Measurements from ENCODE around the gene BAG3. TPM values are rescaled to one million over a fixed set of nuclear protein-coding genes. Genes with fewer than 3 reads are reported as not detected.

The BAG3 gene
- total and polyA plus RNA-seq, 9 of the 15 experiments (the other 6 are each of a cell fraction or from before 2014, with no cell fraction given), result 2.6 to 27.4 (median 7.2) TPM

- no peak overlapping the region for H3K9ac ChIP-seq (ENCODE audit: insufficient read depth in 1 of 2, low read depth in 2 of 2, low read length in 2 of 2)
- ATAC-seq (no peak), FAIRE-seq (no peak), DNase-seq (ENCODE audit: extremely low read depth in 1 of 4, low spot score in 3 of 4) (no peak)
- H3K27me3 ChIP-seq (ENCODE audit: control insufficient read depth in 2 of 2, insufficient read depth in 2 of 2, low read length in 2 of 2), result no peaks in the 10 kb centered on the region
- no peak overlapping the region for H2AFZ ChIP-seq (ENCODE audit: low read depth, low read length)
- no peaks in the 10 kb centered on the region for H3K36me3 ChIP-seq (ENCODE audit: control insufficient read depth, insufficient read depth, low read length)
- TF ChIP-seq MCM7 (IDR thresholded peaks at IDR 0.05), result no peak
- POLR2A ChIA-PET, result no interaction called here
- no peaks in the 10 kb centered on the region for H3K79me2 ChIP-seq (ENCODE audit: control insufficient read depth, insufficient read depth, low read length)
- BruUV-seq (replicated peaks), result no TSS peak
- intact Hi-C loops (cut with micrococcal nuclease), result loop anchor here (5.0 kb wide), 1 partner anchor 407 kb away; no protein-coding TSS in a partner anchor
- H4K20me1 ChIP-seq (replicated peaks; ENCODE audit: control insufficient read depth, insufficient read depth, low read length), result no peaks in the 10 kb centered on the region
- H3K9me1 ChIP-seq (ENCODE audit: control insufficient read depth, insufficient read depth, low read length), result no peaks in the 10 kb centered on the region
- H3K4me2 ChIP-seq (ENCODE audit: insufficient read depth, low read length), result no peak overlapping the region
- H3K9me3 ChIP-seq (replicated peaks; ENCODE audit: control insufficient read depth, insufficient read depth, low read depth, low read length), result no peaks in the 10 kb centered on the region
- no peak overlapping the region for H3K27ac ChIP-seq (ENCODE audit: extremely low read depth, low read depth, low read length)
- CTCF ChIA-PET (ENCODE audit: low intra/inter-chr PET ratio), result no interaction called here
- peaks cover 0 to 2% of the 10 kb centered on the region in 2 experiments; a peak in 2 of 5 replicates for H3K4me1 ChIP-seq (replicated peaks in 1 of 2; ENCODE audit: control insufficient read depth in 2 of 2, insufficient read depth in 2 of 2, low read length in 2 of 2)
- in situ Hi-C loops (cut with MboI), result loop anchor here (10.0 kb wide), 1 partner anchor 260 kb away; no protein-coding TSS in a partner anchor
- no peak overlapping the region for H3K4me3 ChIP-seq
These were observed 46.7 kb upstream of the BAG3 start for GRCh38 chr10:119604468-119604867.

DNA sequence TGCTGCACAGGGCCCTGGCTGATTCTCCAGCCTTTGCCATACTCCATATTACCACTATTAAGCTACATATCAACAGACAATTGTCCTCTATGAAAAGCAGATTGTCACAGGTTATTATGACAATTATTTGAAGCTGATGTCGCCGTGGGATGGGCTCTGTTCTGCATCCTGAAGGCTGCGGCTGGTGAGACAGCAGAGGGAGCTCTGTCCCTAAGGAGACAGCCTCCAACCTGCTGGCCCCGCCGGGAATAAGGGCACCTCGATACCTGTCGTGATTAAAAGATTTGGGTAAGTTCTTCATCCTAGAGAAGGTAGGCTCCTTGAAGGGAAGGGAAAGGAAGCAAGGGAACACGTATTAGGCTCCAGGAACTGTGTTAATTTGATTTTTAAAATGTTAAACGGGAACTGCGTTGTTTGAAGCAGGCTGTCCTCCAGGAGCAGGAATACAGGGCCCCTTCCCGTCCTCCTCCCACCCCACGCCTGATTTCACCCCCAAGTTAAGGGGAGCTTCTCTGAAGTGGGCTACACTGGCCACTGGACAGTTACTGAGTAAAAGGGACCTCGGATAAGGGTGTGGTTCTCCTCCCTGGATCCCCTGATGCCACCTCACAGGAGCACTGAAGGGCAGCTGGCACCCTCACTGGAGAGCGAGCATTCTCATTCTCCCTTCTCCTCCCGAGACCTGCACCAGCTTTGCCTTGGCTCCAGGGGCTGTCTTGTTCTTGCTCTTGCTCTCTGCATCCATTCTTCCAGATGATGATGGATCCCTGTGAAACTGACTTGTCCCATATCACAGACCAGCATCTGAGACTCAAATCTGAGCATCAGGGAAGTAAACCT lies 42.6 kb upstream of the BAG3 start:
- Histone ChIP-seq H3K27me3 (ENCODE audit: control insufficient read depth in 2 of 2, insufficient read depth in 2 of 2, low read length in 2 of 2) (no peaks in the 10 kb centered on the region), H3K9ac (ENCODE audit: insufficient read depth in 1 of 2, low read depth in 2 of 2, low read length in 2 of 2) (no peak overlapping the region; a peak in 1 of 4 replicates), H3K4me2 (ENCODE audit: insufficient read depth, low read length) (peak overlapping the region; percentile 46), H3K9me1 (ENCODE audit: control insufficient read depth, insufficient read depth, low read length) (no peaks in the 10 kb centered on the region), H3K4me1 (replicated peaks in 1 of 2; ENCODE audit: control insufficient read depth in 2 of 2, insufficient read depth in 2 of 2, low read length in 2 of 2) (peaks cover 0 to 2% of the 10 kb centered on the region in 2 experiments; a peak in 2 of 5 replicates), H3K27ac (ENCODE audit: extremely low read depth, low read depth, low read length) (no peak overlapping the region), H4K20me1 (replicated peaks; ENCODE audit: control insufficient read depth, insufficient read depth, low read length) (no peaks in the 10 kb centered on the region), H3K9me3 (replicated peaks; ENCODE audit: control insufficient read depth, insufficient read depth, low read depth, low read length) (no peaks in the 10 kb centered on the region), H2AFZ (ENCODE audit: low read depth, low read length) (peak overlapping the region; percentile 72), H3K79me2 (ENCODE audit: control insufficient read depth, insufficient read depth, low read length) (no peaks in the 10 kb centered on the region), H3K4me3 (no peak overlapping the region), H3K36me3 (ENCODE audit: control insufficient read depth, insufficient read depth, low read length) (no peaks in the 10 kb centered on the region)
- BruUV-seq (replicated peaks), result no TSS peak
- WGBS (ENCODE audit: insufficient coverage, low coverage, missing lambda C conversion rate), result 10% methylated on average over 13 of the region's 15 CpGs
- peak; percentile 95 for ATAC-seq
- CTCF ChIA-PET (ENCODE audit: low intra/inter-chr PET ratio), result interaction anchor here (1.2 kb wide), 1 partner anchor 251 kb away, joined by 4 read pairs; no protein-coding TSS in a partner anchor
- FAIRE-seq, result peak; percentile 68
- intact Hi-C loops (cut with micrococcal nuclease), result no loop called here
- POLR2A ChIA-PET, result interaction anchor here (0.6 to 1.4 kb wide), 4 partner anchors 9 to 166 kb away, joined by 3 to 6 read pairs (median 3); partner anchors contain the start of gene TIAL1
- in situ Hi-C loops (cut with MboI), result loop anchor here (10.0 kb wide), 1 partner anchor 256 kb away; no protein-coding TSS in a partner anchor
- DNase-seq (ENCODE audit: extremely low read depth in 1 of 4, low spot score in 3 of 4), result peak in 2 of 4 experiments; percentile 21 to 47
- TF ChIP-seq REST (IDR thresholded peaks at IDR 0.05; ENCODE audit: borderline replicate concordance), result peak; percentile 61; the same call in 1 of the 2 replicates
- no peak for TF ChIP-seq REST (CRISPR knock-in tag; IDR thresholded peaks at IDR 0.05; ENCODE audit: low read depth)
- no peak for TF ChIP-seq PPARD (CRISPR knock-in tag; IDR thresholded peaks at IDR 0.05)
- no peak for TF ChIP-seq ZNF184 (CRISPR knock-in tag; IDR thresholded peaks at IDR 0.05)
- TF ChIP-seq ZNF311 (CRISPR knock-in tag; IDR thresholded peaks at IDR 0.05), result no peak
